Endothelial cell of umbilical vein (primary cell): ENCODE measurements around the gene KIF1C. TPM values are rescaled to one million over a fixed set of nuclear protein-coding genes. Genes with fewer than 3 reads are reported as not detected.

Experiments
- BruUV-seq: library from RNA; stranded (reverse); fragments of 400-500 nt; replicated peaks from 2 replicates; lab custom pipeline; 2021; lab: Mats Ljungman, UMichigan
- CTCF ChIA-PET: fragments of 300-600, 350-600 bp; sonication (Branson Sonifier 250); formaldehyde crosslinking; loops from one replicate; lab custom pipeline; 2021; ENCODE audit warnings: antibody characterized with exemption, inconsistent platforms; lab: Charles Lee
- POLR2A ChIA-PET: fragments of 300-600, 350-600 bp; sonication (Branson Sonifier 250); formaldehyde crosslinking; loops from one replicate; lab custom pipeline; 2021; ENCODE audit warnings: antibody characterized with exemption, inconsistent platforms; lab: Charles Lee
- DNase-seq: peaks from one replicate; pipeline ENCODE4 v3.0.0-alpha.2; 2011; ENCODE audit warnings: low read depth, low spot score
- FAIRE-seq: peaks from 2 replicates; lab custom pipeline; 2011; peaks lifted over from hg19 to GRCh38; lab: Jason Lieb, UNC
- H2AFZ ChIP-seq: 2 replicates; pipeline ENCODE4 v1.6.0; 2012; ENCODE audit warnings: low read depth, low read length, control low read depth, inconsistent platforms
- H3K27ac ChIP-seq: 2 replicates; pipeline ENCODE4 v1.5.1; 2011; ENCODE audit warnings: low read depth, mild to moderate bottlenecking, control low read depth, low read length, moderate library complexity; ENCODE audit not compliant: insufficient read depth
- H3K27me3 ChIP-seq, 2 experiments: 2 replicates each; pipeline versions ENCODE4 v1.6.0 to v1.6.1; 2011; ENCODE audit warnings: low read length in 2 of 2, mixed read lengths in 1 of 2; ENCODE audit not compliant: control insufficient read depth in 2 of 2, insufficient read depth in 2 of 2
- H3K36me3 ChIP-seq, 2 experiments: 2 replicates in 1 of 2; 3 replicates in 1 of 2; pipeline ENCODE4 v1.5.1; 2011; ENCODE audit warnings: low read length in 2 of 2, mild to moderate bottlenecking in 1 of 2, moderate library complexity in 1 of 2; ENCODE audit not compliant: control insufficient read depth in 2 of 2, insufficient read depth in 2 of 2; ENCODE audit errors: extremely low read depth in 1 of 2
- H3K4me1 ChIP-seq: 3 replicates; pipeline ENCODE4 v1.5.1; 2011; ENCODE audit warnings: mild to moderate bottlenecking, low read length; ENCODE audit not compliant: control insufficient read depth, insufficient read depth; ENCODE audit errors: extremely low read depth
- H3K4me2 ChIP-seq: 2 replicates; pipeline ENCODE4 v1.6.1; 2011; ENCODE audit warnings: low read length, control low read depth, mixed read lengths; ENCODE audit not compliant: insufficient read depth
- H3K4me3 ChIP-seq, 3 experiments: fragments of 200-600 bp in 1 of 3; sonication (generic), shearing (Covaris generic) in 1 of 3; replicated peaks in 1 of 3; 2 replicates each; pipeline ENCODE4 v1.5.1; 2011 to 2016; ENCODE audit warnings: control low read depth in 3 of 3, low read length in 3 of 3, mild to moderate bottlenecking in 2 of 3, inconsistent platforms in 1 of 3, low read depth in 1 of 3, moderate library complexity in 1 of 3; ENCODE audit not compliant: insufficient read depth in 1 of 3
- H3K79me2 ChIP-seq: 2 replicates; pipeline ENCODE4 v1.6.0; 2012; ENCODE audit warnings: low read length, inconsistent platforms; ENCODE audit not compliant: control insufficient read depth, insufficient read depth
- H3K9ac ChIP-seq: replicated peaks from 2 replicates; pipeline ENCODE3; 2011; ENCODE audit warnings: low read length, control low read depth; ENCODE audit not compliant: insufficient read depth; ENCODE audit errors: extremely low read depth
- H3K9me1 ChIP-seq: replicated peaks from 3 replicates; pipeline ENCODE4 v1.6.0; 2011; ENCODE audit warnings: mild to moderate bottlenecking, low read length; ENCODE audit not compliant: control insufficient read depth, insufficient read depth; ENCODE audit errors: extremely low read depth
- H3K9me3 ChIP-seq: replicated peaks from 2 replicates; pipeline ENCODE4 v1.5.1; 2012; ENCODE audit warnings: low read length, inconsistent platforms; ENCODE audit not compliant: control insufficient read depth, insufficient read depth
- H4K20me1 ChIP-seq: replicated peaks from 2 replicates; pipeline ENCODE3; 2011; ENCODE audit warnings: mild to moderate bottlenecking, low read length; ENCODE audit not compliant: control insufficient read depth, insufficient read depth; ENCODE audit errors: extremely low read depth
- EZH2 ChIP-seq: IDR thresholded peaks from 2 replicates; pipeline ENCODE4 v1.6.1; 2012; ENCODE audit warnings: borderline replicate concordance, low read depth, mild to moderate bottlenecking, moderate library complexity, low read length, inconsistent platforms; ENCODE audit not compliant: severe bottlenecking
- FOS ChIP-seq: IDR thresholded peaks from 2 replicates; pipeline ENCODE4 v1.6.1; 2011; ENCODE audit warnings: mild to moderate bottlenecking, low read length, moderate library complexity, borderline replicate concordance; ENCODE audit not compliant: insufficient read depth
- GATA2 ChIP-seq: IDR thresholded peaks from 2 replicates; pipeline ENCODE4 v1.7.0; 2011; ENCODE audit warnings: low read depth, mild to moderate bottlenecking, moderate library complexity, mixed read lengths, low read length; ENCODE audit not compliant: insufficient read length, insufficient read depth
- JUN ChIP-seq: IDR thresholded peaks from 2 replicates; pipeline ENCODE4 v1.6.1; 2011; ENCODE audit warnings: borderline replicate concordance, low read depth; ENCODE audit not compliant: insufficient read length, insufficient read depth
- MYC ChIP-seq: IDR thresholded peaks from one replicate; pipeline ENCODE4 v1.6.1; 2011; ENCODE audit warnings: mild to moderate bottlenecking, low read depth, low read length
- POLR2A ChIP-seq: IDR thresholded peaks from 2 replicates; pipeline ENCODE4 v1.6.1; 2012; ENCODE audit warnings: low read depth, mild to moderate bottlenecking, control low read depth, low read length
- POLR2AphosphoS5 ChIP-seq: IDR thresholded peaks from 2 replicates; pipeline ENCODE4 v1.6.1; 2012; ENCODE audit warnings: low read depth, mild to moderate bottlenecking, control low read depth, low read length, moderate library complexity; ENCODE audit not compliant: insufficient read depth
- dilution Hi-C: fragments of 300-500 bp; cut with MboI; formaldehyde crosslinking; loops from one replicate; pipeline ENCODE4 v1.15.0; 2019; ENCODE audit warnings: low sequenced_read_pairs; ENCODE audit not compliant: extremely low pct_ligation_motif_present
- intact Hi-C: fragments of 100-400 bp; cut with micrococcal nuclease; formaldehyde crosslinking; loops from one replicate; pipeline ENCODE4 v1.10.0; 2022
- polyA plus RNA-seq, 4 experiments: library from polyadenylated mRNA; depleted of rRNA in 3 of 4; stranded (reverse) in 3 of 4; unstranded in 1 of 4; fragments of >200 nt; gene quantifications; 2 replicates each; pipeline versions ENCODE4 v1.2.1 to v1.2.3, GENCODE V29; 2011 to 2012; ENCODE audit warnings: missing spikeins in 1 of 4
- total RNA-seq: library from RNA; stranded (reverse); gene quantifications from 2 replicates; pipeline ENCODE4 v1.2.3, GENCODE V29; 2021
- TF ChIP-seq, protein P1 (sequence below): IDR thresholded peaks from 2 replicates; pipeline ENCODE4 v1.6.1; 2011; ENCODE audit not compliant: insufficient read depth, insufficient read length
- TF ChIP-seq, protein P2 (sequence below), 2 donors: IDR thresholded peaks; 1 replicate in 1 of 2; 2 replicates in 1 of 2; pipeline ENCODE4 v1.5.1; 2011; ENCODE audit warnings: low read length in 2 of 2, mild to moderate bottlenecking in 2 of 2, moderate library complexity in 2 of 2, control low read depth in 1 of 2, inconsistent platforms in 1 of 2, low read depth in 1 of 2; ENCODE audit not compliant: insufficient read depth in 1 of 2; ENCODE audit errors: extremely low read depth in 1 of 2

Gene KIF1C
- total and polyA plus RNA-seq, 2 donors (not counting 3 experiments of a cell fraction or from before 2014, with no cell fraction given), result 33.6 to 171 TPM

DNA sequence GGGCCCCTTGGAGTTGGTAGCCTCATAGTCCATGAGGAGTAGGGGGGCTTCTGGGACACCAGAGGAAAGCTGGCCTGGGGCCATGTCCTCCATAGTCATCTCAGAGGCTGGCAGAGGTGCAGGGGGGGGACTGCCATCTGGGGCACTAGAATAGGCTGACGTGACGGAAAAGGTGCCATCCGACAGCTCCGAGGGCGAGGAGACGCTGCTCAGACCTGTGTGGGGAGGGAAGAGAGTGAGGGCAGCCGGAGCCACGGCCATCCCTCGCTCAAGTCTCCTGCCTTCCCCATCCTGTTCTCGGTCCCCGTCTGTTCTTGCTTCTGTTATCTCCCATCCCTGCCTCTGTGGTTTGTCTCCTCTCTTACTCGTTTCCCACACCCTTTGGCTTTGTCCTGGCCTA is 25.4 kb upstream of the KIF1C start:
- POLR2A ChIA-PET, result no interaction called here
- Histone ChIP-seq H3K79me2 (peaks cover 4% of the 10 kb centered on the region), H4K20me1 (no peaks in the 10 kb centered on the region), H3K4me3 (no peak overlapping the region), H3K4me1 (peaks cover 16% of the 10 kb centered on the region), H3K36me3 (peaks cover 13 to 42% of the 10 kb centered on the region in 2 experiments), H3K27me3 (no peaks in the 10 kb centered on the region), H2AFZ (no peak overlapping the region), H3K9me1 (no peaks in the 10 kb centered on the region), H3K9ac (no peak overlapping the region), H3K9me3 (no peaks in the 10 kb centered on the region), H3K4me2 (no peak overlapping the region), H3K27ac (no peak overlapping the region)
- no peak for FAIRE-seq
- TF ChIP-seq POLR2A, result no peak
- TF ChIP-seq MYC, result no peak
- TF ChIP-seq JUN, result no peak
- TF ChIP-seq, protein P1, sequence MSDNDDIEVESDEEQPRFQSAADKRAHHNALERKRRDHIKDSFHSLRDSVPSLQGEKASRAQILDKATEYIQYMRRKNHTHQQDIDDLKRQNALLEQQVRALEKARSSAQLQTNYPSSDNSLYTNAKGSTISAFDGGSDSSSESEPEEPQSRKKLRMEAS, result no peak
- TF ChIP-seq, protein P2, sequence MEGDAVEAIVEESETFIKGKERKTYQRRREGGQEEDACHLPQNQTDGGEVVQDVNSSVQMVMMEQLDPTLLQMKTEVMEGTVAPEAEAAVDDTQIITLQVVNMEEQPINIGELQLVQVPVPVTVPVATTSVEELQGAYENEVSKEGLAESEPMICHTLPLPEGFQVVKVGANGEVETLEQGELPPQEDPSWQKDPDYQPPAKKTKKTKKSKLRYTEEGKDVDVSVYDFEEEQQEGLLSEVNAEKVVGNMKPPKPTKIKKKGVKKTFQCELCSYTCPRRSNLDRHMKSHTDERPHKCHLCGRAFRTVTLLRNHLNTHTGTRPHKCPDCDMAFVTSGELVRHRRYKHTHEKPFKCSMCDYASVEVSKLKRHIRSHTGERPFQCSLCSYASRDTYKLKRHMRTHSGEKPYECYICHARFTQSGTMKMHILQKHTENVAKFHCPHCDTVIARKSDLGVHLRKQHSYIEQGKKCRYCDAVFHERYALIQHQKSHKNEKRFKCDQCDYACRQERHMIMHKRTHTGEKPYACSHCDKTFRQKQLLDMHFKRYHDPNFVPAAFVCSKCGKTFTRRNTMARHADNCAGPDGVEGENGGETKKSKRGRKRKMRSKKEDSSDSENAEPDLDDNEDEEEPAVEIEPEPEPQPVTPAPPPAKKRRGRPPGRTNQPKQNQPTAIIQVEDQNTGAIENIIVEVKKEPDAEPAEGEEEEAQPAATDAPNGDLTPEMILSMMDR (IDR thresholded peaks at IDR 0.05; ENCODE audit: extremely low read depth in 1 of 2, insufficient read depth in 1 of 2, low read depth in 1 of 2, low read length in 2 of 2), result no peak
- no peak for TF ChIP-seq GATA2
- TF ChIP-seq FOS, result no peak
- no peak for TF ChIP-seq POLR2AphosphoS5
- TF ChIP-seq EZH2, result no peak
- intact Hi-C loops (no loop called here), dilution Hi-C loops (no loop called here)
- CTCF ChIA-PET, result no interaction called here
- DNase-seq, result no peak
- TSS peak; percentile 1 for BruUV-seq
